GM18508 (cell line): ENCODE data around the gene NRP2.

Experiments
- ATAC-seq: cut with Tn5 transposase; IDR thresholded peaks from one replicate; pipeline ENCODE4 v1.9.1; 2021; ENCODE audit warnings: moderate number of reproducible peaks; ENCODE audit not compliant: insufficient read depth, unreplicated experiment

The NRP2 gene

GRCh38 chr2:205726506-205726905 is 44.2 kb downstream of the NRP2 start:
- no peak for ATAC-seq

- ATAC-seq: no peak
Measured at GRCh38 chr2:205727174-205727573, 44.9 kb downstream of the NRP2 start.

- no peak for ATAC-seq
Measured at GRCh38 chr2:205728366-205728765, 46.1 kb downstream of the NRP2 start.

GRCh38 chr2:205730191-205730590 is 47.9 kb downstream of the NRP2 start:
- ATAC-seq: no peak

- no peak for ATAC-seq
Measured at GRCh38 chr2:205730701-205731582, 48.6 kb downstream of the NRP2 start.

GRCh38 chr2:205731583-205731981 is 49.3 kb downstream of the NRP2 start:
- ATAC-seq: no peak

- ATAC-seq: no peak
Measured at GRCh38 chr2:205732314-205732713, 50.0 kb downstream of the NRP2 start.

GRCh38 chr2:205733082-205733481 is 50.8 kb downstream of the NRP2 start:
- ATAC-seq: no peak

GRCh38 chr2:205733648-205734047 is 51.3 kb downstream of the NRP2 start:
- ATAC-seq: no peak

- no peak for ATAC-seq
Measured at GRCh38 chr2:205734436-205735037, 52.2 kb downstream of the NRP2 start.

GRCh38 chr2:205738117-205738968 is 56.0 kb downstream of the NRP2 start:
- no peak for ATAC-seq

GRCh38 chr2:205739620-205740019 is 57.3 kb downstream of the NRP2 start:
- ATAC-seq: no peak

- ATAC-seq: no peak
Measured at GRCh38 chr2:205740381-205740780, 58.1 kb downstream of the NRP2 start.

GRCh38 chr2:205741256-205741978 is 59.1 kb downstream of the NRP2 start:
- ATAC-seq: no peak

GRCh38 chr2:205743137-205743536 is 60.8 kb downstream of the NRP2 start:
- ATAC-seq: no peak

GRCh38 chr2:205744074-205744591 is 61.8 kb downstream of the NRP2 start:
- ATAC-seq: no peak

GRCh38 chr2:205745661-205746419 is 63.5 kb downstream of the NRP2 start:
- ATAC-seq: no peak

GRCh38 chr2:205746420-205746785 is 64.1 kb downstream of the NRP2 start:
- ATAC-seq: no peak

- no peak for ATAC-seq
Measured at GRCh38 chr2:205747829-205748386, 65.6 kb downstream of the NRP2 start.
